NCI-H748 (cell line): Measurements from ENCODE around the gene ST6GALNAC1.

Experiments used
- DNase-seq: peaks from one replicate; lab custom pipeline; 2025; ENCODE audit not compliant: unreplicated experiment; lab: John Stamatoyannopoulos, UW

The ST6GALNAC1 gene, protein sequence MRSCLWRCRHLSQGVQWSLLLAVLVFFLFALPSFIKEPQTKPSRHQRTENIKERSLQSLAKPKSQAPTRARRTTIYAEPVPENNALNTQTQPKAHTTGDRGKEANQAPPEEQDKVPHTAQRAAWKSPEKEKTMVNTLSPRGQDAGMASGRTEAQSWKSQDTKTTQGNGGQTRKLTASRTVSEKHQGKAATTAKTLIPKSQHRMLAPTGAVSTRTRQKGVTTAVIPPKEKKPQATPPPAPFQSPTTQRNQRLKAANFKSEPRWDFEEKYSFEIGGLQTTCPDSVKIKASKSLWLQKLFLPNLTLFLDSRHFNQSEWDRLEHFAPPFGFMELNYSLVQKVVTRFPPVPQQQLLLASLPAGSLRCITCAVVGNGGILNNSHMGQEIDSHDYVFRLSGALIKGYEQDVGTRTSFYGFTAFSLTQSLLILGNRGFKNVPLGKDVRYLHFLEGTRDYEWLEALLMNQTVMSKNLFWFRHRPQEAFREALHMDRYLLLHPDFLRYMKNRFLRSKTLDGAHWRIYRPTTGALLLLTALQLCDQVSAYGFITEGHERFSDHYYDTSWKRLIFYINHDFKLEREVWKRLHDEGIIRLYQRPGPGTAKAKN

GRCh38 chr17:76643553-76644148 lies at the start of gene ST6GALNAC1:
Gene ST6GALNAC1 (minus strand): TSS chr17:76643757. CDS start chr17:76643638, 119 bp downstream.
- DNase-seq: no peak

DNA sequence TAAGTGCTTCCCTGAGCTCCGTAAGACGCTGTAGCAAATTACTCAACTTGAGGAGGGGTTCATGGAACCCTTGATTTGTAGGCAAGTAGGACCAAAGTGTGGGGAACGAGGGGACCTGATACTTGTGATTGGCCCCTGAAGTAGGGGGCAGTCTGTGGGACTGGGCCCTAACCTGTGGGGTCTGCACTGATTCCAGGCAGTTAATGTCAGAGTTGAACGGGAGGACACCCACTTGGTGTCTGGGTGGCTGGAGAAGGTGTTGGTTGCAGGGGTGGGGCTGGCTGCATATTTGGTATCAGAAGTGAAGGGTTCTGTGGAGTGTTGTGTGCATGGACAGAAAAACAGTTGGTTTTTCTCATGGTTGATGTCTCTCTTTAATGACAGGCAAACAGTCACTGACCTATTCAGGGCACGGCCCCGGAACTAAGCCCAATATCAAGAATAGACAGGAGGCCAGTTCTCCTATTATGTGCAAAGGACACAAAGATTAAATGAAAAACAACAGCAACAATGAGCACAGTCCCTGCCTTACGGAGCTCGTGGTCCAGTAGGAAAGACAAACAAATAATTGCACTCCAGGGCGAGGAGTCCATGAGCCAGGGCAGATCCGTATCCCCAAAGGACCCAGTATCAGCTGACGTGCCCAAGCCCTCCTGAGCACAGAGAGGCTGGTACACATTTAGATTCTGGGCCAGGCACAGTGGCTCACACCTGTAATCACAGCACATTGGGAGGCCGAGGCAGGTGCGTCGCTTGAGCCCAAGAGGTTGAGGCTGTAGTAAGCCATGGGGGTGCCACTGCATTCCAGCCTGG lies 48.0 kb upstream of the ST6GALNAC1 start:
- no peak for DNase-seq

GRCh38 chr17:76690596-76691280 lies 47.2 kb upstream of the ST6GALNAC1 start:
- no peak for DNase-seq

- DNase-seq: no peak
Measured at GRCh38 chr17:76689859-76690258, 46.3 kb upstream of the ST6GALNAC1 start.

- no peak for DNase-seq
Measured at GRCh38 chr17:76688165-76688622, 44.6 kb upstream of the ST6GALNAC1 start.

GRCh38 chr17:76687298-76688164 lies 44.0 kb upstream of the ST6GALNAC1 start:
- DNase-seq: no peak

DNA sequence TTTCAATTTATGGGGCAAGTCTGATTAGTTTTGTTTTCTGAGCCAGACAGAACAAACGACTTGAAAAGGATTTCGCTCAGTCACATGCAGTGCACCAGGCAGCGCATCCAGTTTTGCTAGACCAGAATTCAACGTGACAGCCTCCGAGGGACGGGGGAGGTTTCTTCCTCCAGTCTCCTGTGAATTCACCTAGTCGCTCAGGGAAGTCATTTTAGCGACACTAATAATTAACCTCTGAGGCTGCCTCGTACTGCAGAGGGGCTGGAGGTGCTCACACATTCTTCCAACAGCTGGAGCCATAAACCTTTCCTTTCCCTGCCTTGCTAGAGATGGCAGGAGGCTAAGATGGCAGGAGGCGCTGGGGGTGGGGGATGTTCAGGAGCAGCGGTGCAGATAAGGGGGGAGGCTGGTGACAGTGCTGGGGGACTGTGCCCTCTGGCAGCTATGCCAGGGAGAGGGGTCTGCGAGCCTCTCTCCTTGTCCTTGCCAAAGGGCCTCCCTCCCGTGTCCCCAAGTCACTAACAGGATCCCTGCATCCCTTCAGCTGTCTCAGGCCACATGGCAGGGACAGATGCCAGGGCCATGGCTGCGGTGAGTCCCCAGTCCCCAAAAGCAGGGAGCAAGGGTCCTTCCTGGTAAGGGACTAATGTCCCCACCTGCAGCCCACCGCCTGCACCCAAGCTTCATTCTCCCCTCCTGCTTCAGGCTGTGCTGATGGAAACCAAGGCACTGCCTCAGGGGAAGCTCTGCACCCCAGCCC lies 43.2 kb upstream of the ST6GALNAC1 start:
- no peak for DNase-seq

DNA sequence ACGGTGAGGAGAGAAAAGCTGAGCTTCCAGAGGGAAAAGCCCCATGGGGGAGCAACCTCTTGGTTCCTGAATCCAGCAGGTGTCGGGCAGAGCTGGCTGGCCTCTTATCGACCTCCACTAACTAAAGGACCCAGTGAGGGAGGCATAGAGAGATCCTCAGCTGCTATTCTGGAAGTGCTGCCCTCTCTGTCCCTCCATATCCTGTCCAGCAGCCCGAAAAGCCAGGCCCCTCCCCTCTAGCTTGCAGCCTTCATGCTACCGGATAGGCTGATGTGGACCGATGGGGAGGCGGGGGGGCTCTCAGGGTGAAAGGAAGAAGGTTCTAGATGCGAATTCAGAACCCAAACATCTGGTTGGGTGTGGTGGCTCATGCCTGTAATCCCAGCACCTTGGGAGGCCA lies 42.3 kb upstream of the ST6GALNAC1 start:
- no peak for DNase-seq

- no peak for DNase-seq
Measured at GRCh38 chr17:76685366-76685765, 41.8 kb upstream of the ST6GALNAC1 start.

GRCh38 chr17:76684756-76685155 lies 41.2 kb upstream of the ST6GALNAC1 start:
- DNase-seq: no peak

- no peak for DNase-seq
Measured at GRCh38 chr17:76683921-76684745, 40.6 kb upstream of the ST6GALNAC1 start.

GRCh38 chr17:76683011-76683755 lies 39.6 kb upstream of the ST6GALNAC1 start:
- DNase-seq: no peak

- DNase-seq: no peak
Measured at GRCh38 chr17:76682296-76682695, 38.7 kb upstream of the ST6GALNAC1 start.

DNA sequence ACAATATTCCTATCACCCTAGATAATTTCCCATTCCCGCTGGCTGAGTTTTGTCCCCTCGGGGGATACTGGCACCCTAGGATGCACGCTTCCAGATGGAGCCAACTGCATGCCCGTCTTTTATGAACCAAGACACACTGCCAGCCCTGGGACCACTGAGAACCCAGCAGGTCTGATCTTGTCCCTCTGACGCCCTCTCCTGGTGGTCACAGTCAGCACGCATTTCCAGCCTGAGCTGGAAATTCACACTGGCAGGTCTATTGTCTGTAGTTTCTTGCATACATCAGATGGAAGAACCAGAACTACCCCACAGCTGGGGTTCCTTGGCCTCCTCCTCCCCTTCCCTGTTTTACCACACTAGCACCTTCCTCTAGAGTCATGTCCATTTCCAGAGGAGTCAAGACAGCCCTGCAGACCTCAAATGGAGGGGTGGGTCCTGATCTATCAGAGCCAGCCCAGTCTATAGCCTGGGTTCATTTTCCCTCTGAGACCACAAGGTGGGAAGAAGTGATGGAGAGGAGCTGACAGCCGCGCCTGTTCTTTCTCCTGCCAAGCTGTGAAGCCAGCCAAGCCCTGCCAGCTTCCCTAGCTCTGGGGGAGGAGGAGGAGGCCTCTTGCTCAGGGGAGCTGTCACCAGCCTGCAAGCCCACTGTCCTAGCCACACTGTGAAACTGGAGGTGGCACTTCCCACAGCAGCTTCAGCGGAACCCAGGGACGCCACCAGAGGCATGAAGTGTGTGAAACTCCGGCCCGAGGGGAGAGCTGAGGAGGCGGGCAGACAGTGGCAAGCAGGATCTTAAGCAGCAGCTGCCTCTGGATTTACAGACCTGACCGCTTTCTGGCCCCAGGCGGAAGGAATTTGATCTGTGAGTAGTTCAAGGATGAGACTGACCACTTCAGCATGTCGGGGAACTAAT lies 37.9 kb upstream of the ST6GALNAC1 start:
- DNase-seq: peak; percentile 59

- DNase-seq: no peak
Measured at GRCh38 chr17:76679239-76679638, 35.7 kb upstream of the ST6GALNAC1 start.

GRCh38 chr17:76678330-76678729 lies 34.8 kb upstream of the ST6GALNAC1 start:
- DNase-seq: no peak
